IPS DF 4.7 (cell line): Measurements from ENCODE around the gene PRDM16.

Experiments
- DNase-seq: peaks from one replicate; pipeline ENCODE4 v3.0.0-alpha.2; 2013; ENCODE audit warnings: low spot score; ENCODE audit errors: extremely low read depth

Gene PRDM16

DNA sequence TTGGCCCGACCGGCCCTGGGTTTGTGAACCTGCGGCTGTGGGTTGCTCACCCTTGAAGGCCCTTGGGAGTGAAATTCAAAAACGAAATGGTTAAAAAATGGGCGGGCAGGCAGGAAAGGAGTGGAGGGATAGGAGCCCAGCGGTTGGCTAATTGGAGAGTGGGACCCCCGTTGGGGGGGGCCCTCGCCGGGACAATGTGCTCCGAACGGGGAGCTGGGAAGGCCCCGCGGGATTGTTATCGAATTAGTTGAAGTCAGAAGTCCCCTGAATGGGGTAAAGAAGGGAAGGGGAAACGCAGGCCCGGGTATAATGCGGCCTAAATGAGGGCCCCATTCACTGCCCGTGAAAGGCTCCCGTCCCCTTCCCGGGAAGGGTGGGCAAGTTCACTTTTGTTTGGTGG is 135.7 kb downstream of the PRDM16 start:
- DNase-seq, result no peak

DNA sequence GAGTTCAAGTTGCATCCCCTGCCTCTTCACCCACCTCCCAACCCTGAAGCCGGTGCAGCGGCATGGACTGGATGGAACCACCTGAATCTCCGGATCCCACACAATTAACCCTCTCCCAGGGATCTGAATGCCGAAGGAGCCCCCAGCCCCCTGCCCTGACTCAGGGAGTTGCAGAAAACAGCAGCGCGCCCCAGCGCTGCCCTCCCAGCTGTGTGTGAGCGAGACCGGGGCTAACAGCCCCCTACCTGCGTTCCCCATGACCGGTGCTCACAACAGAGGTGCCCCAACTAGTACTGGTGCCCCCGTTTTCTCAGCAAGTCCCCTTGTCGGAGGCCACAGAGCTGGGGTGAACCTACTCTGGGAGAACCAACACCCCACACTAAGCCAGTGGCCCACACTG is 136.8 kb downstream of the PRDM16 start:
- no peak for DNase-seq

DNA sequence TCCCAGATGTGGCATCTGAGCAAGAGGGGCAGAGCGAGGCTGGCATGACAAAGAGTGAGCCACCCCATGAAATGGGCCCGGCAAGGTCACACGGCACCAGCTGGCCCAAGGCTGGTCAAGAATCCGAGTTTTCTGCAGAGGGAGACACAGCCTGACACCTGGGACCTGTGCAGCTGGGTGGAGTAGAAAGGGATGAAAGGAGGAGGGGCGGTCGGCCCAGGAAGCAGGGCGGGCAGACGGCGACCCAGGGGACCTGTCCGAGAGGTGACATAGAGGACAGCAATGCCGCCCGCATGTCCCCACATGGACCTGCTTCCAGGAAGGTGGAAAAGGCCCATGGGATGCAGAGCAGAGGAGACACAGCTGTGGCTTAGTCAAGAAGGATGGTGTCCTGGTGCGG is 137.7 kb downstream of the PRDM16 start:
- DNase-seq, result no peak

DNA sequence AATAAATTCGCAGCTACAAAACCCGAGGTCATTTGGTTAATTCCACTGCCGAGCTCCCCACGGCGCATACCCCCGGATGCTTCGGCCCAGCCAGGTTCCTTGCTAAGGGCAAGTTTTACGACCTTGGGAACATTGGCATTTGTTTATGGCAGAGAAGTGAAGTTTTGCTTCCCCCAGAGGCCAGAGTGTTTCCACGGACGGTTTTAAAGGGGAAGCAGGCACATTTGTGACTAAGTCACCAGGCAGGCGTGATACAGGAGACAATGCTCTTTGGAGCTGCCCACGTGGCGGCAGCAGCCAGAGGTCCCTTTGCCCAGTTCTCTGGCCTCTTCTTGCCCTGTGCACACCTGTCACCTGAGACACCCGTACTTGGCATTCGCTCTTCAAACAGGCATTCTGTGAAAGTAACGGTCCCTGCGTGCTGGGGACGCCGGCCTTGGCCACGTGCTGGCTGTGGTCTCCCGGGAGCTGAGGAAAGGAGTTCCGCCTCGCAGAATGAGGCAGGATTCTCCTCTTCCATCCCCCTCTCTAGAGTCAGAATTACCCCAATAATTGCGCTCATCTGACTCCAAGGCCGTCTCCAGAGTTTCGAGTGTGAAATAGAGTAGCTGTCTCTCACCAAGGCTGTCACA is 138.3 kb downstream of the PRDM16 start:
- DNase-seq, result no peak

DNA sequence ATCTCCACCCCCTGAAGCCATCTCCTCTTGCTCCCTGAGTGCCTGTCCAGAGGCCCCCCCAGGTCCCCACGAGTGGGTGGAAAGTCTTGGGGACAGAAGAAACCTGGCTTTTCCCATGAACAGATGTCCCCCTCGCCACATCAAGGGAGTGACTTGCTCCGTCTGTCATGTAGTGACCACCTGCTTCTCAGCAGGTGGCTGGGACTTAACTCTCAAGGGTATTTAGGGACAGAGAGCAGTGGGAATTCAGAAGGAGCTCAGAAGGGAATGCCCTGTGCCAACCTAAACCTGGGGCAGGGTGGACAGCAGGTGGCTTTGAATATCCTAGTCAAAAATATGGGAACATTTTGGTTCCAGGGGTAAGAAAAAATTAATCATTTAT is 139.8 kb downstream of the PRDM16 start:
- no peak for DNase-seq

DNA sequence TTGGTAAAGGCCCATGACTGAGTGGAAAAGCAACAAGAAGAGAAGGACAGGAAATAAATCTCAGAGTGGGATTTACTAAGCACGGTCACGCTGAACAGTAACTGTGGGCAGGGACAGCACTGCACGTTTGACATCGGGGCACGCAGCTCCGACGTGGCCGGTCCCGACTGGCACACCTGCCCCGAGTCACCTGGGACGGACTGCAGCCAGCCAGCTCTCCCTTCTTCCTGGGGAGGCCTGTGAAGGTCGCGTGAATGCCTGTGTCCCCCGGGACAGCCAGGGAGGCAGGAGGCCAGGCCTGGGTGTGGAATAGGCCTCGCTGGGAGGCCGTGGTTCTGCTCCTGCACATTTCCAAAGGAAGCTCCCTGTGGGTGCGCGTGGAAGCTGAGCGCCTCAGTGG is 140.2 kb downstream of the PRDM16 start:
- DNase-seq, result no peak

DNA sequence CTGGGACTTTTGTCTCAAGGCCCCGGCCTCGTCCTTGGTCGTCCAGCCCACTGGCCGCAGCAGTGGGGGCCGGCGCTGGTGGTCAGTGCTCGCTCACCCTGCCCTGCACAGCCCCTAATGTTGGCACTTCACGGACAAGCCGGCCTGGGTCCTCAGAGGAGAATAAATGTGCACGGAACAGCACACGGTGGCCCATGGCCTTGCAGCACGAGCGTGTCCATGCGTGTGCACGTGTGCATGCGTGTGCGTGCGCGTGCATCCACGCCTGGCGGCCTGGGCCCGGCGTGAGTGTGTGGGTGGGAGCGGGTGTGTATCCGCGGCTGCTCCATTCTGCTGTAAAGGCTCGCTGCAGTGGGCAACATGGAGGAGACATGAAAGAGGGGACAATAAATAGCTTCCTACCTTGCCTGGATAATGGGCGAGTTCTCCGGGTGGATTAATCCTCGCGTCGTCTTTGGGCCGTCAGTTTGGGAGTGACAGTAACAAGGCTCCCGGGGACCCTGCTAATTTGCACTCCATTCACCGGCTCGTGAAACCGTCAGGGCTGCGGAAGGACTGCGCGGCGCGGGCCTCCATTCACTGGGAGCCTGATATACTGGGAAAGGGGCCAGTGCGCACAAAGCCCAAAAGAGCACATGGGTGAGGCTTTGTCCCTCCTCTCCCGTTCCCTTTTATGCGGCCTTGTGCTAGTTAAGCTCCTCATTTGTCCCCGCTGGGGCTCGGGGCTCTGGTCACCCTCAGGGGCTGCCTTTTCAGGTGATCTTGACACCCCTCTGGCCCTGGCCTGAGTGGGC is 142.8 kb downstream of the PRDM16 start:
- no peak for DNase-seq

DNA sequence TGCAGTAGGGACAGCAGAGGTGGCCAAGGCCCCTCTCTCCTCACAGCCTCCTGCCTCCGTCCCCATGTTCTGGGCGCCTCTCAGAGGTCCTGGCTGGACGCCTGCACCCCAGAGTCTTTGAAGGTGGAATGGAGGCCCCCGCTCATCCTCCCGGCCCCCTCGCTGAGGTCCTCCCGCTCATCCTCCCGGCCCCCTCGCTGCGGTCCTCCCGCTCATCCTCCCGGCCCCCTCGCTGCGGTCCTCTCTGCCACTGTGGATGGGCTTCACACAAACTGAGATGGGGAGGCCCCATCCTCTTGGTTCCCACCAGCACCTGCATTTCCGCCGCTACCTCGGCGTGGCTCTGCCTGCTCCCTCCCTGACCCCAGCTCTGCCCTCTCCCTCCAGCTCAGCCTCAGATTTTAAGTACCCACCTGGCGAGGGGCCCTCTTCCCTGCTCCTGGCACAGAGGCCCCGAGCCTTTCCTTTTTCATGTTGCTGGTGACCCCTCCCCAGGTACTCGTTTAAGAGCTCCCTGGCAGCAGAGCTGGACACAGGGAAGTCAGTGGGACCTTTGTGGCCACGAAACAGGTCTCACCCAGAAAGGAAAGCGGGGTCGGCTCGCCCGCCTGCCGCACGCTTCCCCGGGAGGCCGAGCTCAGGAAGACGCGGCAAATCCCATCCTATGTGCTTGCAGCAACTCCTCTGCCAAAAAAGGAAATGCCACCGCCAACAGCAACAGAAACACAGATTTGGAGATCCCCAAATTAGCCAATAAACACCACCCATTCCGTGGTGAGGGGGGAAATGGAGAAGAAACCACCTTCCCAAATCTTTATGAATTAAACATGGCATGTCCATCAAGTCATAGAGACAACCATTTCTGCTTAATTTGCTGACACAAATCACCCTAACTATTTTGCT is 143.7 kb downstream of the PRDM16 start:
- no peak for DNase-seq

DNA sequence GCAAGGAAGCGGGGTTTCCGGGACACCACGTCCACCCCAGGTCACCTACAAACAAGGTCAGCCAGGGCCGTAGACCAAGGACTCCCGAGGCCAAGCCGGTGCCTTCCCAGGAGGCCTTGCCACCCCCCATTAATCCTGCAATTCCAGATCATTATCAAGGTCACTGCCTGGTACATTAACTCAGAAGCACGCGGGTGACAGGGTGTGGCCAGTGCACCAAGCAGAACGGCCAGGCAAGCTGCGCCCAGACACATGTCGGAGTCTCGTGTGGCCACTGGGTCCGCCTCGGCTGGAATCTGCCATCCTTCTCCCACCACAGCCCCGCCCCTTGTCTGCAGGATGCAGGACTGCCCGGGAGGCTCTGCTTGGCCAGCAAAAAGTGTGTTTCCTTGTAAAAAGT is 144.7 kb downstream of the PRDM16 start:
- no peak for DNase-seq

DNA sequence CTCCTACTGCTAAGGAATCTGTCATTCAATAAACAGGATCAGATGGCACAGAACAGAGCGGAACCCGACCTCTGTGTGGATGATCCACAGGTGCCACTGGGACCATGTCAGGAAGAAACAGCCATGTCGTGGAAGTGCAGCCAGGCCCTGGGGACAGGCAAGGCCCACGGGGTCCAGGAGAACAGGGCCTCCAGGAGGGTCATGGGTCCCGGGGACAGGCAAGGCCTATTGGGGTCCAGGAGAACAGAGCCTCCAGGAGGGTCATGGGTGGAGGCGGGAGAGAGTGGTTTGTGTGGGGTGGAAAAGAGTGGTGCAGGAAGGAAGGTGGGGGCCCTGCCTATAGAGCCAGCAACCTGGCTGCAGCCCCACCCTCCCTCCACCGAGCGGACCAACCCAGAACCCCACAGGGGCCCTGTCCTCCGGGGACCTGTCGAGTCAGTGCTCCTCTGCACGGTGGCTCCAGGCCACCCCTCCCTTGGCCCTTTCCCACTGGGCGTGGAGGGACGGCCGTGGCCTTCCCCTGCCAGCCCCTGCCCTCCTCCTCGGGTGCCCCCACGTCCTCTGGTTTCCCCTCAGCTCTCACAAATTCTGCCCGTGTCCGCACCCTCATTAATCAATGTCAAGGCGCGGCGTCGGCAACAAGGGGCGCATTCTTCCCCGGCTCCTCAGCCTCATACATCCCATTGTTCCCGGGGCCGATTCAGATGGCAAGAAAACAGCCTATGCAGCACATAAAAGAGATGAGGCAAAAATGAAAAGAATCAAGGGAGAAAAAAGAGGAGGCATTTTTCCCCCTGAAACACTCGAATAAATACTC is 146.4 kb downstream of the PRDM16 start:
- no peak for DNase-seq

DNA sequence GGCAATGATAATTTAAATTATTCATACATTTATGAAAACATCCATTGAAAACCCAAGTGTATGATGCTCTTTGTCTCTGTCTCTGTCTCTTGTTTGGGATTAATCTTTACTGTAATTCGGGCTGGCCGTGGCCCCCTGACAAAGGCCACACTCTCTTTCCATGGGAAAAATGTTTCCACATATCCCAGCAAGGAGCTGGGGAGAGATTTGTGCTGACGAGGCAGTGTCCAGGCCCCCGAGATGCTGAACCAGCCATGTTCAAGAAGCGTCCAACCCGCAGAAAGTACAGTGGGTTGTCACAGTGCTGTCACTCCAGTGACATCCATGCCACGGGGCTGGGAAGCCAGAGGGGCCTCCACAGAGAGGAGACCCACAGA is 147.0 kb downstream of the PRDM16 start:
- no peak for DNase-seq

DNA sequence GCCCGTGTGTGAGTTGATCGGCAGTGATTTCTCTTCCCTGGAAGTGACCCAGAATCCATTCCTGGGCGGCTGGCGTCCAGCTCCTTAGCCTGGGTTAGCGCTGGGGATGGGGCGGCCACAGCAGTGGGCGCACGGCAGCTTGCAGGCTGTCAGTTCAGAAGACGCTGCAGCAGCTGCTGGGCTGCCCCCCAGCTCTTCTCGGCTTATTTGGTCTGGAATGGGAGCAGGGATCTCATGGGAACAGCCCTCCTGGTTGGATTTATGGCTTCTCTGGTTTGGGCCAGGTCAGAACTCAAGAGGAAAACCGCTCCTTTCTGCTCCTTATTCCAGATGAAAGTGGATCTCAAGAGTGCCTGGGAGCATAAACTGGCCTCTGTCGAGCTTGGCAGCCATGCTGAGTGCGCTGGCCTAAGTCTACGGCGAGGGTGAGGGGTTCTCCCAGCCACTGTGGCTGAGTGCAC is 148.2 kb downstream of the PRDM16 start:
- DNase-seq, result no peak

DNA sequence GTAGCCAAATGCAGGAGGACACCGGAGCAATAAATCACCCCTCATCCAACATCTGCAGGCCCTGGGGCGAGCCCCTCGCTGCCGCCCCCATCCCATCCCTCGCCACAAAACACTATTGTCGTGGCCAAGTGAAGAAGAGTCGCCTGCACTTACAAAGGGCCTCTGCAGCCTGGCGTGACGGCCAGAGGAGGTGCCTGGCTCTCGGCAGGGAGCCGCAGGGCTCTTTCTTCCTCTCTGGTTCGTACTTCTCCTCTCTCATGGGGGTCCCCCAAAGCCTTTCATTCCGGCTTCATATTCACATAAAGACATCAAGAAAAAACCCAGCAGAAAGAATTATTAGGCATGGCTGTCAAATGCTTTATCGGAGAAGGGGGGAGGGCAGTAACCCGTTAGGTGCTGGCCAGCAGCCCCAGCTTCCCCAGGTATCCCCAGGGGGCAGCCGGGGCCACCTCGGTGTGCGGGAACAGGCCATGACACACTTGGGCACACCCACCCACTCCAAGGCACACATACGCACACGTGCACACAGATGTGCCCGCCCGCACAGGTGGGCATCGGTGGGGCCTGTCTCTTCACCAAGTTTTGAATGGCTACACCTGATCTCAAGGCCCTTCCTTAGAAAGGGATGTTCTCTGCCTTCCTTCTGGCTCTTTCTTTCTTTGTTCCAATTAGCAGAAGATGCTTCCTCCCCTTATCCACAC is 149.1 kb downstream of the PRDM16 start:
- DNase-seq, result no peak

DNA sequence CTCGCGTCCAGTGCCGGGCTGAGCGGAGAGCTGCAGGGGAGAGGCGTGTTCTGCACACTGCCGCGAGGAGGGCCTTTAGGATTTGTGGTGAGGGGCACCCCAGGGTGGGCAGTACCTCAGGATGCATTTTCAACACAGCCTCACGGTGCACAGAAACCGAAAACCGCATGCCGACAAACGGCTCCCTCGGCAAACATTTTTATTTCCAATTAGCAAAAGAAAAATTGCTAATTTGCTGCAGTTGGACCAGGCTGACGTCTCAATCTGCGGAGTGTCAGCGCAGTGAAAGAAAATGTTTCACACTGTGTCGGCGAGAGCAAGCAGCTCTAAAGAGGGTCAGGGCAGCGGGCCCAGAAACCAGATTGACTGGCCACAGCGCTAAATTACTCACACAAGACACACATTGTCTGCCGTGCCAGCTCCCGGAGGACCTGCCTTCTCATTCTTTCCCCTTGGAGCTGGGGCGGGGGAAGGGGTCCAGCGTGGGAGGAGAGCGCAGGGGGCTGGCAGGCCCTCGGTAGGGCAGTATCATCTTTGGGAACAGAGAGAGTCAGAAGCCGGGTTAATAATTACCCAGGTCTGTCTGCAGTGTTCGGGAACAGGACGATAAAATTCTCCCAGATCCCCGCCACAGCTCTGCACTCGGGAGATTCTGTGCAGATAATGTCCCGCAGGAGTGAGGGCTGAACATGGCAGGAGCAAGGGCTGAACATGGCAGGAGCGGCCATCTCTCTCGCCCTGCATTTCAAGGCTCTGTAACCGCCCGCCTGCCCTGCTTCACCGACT is 150.2 kb downstream of the PRDM16 start:
- no peak for DNase-seq

DNA sequence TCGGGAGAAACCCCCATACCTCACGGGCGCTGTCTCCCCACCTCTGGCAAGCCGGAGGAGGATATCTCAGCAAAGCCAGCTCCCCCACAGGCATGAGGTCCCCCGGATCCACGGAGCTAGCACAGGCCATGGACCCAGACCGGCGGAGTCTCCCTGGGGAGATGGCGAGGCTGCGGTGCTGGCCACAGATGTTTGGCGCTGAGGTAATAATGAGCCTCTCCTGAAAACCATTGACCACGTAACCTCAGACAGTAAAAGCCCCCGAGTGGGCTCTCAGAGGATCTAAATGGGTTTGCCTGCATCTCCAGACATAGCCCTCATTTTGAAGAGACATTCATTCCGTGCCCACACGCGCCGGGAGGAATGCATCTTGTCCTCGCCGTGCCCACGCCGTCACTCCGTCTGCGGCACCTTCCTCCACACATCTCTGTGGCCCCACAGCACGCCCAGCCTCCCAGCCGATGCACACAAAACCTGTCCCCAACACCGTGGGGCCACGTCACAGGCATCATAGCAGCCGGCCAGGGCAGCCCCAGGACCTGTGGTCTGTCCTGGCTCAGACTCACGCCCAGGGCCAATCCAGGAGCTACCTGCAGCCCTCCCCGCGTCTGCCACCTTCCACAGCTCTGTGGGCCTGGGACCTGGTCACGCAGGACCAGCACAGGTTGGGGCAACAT is 150.9 kb downstream of the PRDM16 start:
- DNase-seq, result no peak

DNA sequence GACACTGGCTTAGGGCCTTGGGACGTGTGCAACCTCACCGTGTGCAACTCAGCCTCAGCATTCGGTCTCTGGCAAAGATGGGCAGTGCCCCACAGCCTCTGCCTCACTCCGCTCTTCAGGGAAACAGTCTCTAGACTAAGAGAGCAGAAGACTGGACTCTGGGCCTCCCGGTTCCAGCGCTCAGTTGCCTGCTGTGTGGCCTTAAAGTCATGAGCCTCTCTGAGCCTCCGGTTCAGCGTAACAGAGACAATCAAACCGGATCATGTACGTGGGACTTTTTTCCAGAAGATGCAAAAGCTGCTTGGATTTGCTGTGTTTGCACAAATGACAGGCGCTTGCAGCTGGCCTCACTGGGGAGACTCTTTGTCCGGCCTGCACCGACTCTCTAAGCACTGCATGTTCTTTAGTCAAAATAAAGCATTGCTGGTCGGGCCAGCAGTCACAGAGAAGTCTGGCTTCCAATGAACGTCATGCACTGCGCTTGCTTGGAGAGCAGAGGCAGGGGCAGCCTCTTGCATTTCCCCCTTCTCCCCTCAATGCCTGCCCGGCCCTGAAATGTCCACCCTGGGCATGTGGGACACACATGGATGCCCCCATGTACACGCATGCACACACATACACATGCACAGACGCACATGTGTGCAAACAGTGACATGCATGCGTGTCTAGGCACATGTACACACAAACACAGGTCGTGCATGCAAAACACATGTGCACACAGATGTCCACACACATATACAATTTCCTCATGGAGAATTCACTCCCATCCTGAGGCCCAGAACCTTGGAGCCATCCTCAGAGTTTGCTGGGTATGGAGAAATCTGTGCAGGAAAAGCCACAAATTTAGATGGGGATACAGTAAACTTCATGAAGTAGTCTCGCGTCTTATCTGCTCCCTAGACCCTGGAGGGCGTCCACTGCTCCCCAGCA is 152.4 kb downstream of the PRDM16 start:
- DNase-seq, result no peak

DNA sequence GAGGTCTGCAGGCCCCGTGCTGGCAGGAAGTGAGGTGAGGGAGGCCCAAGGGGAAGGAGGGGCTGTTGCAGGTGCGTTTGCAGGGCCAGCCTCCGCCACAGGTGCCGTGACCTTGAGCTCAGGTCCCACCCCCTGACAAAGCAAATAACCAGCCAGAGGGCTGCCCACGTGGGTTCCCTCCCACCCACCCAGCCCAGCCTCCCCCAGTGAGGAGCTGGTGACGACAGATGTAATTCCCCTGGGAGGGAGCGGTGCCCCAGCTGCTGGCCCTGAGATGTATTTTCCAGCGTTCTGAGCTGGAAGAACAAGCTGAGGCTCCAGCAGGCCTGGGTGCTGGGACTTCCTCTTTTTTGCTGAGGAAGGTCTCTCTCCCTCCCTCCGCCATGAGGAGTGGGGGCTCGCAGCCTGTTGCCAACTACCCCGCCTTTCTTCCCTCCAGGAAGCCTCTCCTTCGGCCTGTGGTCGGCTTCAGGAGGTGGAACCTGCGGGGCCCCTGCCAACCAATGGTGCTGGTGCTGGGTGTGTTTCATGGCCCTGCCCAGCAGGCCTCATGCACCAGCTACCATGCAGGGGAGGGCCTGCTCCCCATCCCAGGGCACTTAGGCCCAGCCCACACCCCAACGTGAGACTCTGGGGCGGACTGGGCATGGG is 153.2 kb downstream of the PRDM16 start:
- DNase-seq, result no peak

DNA sequence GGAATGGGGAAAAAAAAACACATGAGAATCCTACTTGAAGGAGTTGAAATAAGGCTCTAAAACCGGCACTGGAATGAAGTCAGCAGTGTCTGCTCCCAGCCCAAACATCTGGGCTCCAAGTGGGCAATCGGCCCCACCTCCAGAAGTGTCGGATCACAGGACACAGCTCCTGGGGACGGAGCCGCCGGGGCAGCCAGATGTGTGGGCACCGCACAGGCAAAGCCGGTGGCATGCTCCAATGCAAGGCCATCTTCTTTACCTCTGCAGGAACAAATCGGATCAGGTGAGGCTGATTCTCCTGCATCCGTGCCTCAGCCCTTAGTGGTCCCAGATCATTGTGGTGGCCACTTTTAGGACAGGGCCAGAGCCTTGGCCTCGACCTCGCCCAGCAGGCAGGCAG is 156.7 kb downstream of the PRDM16 start:
- no peak for DNase-seq
